ENCODE results near the gene PTPN1.

The PTPN1 gene

GRCh38 chr20:50477239-50477872 is 32.8 kb upstream of the PTPN1 start:
- in situ Hi-C loops (cut with MboI; ENCODE audit: low pct_unique_long_range_greater_than_20kb, low sequenced_read_pairs), result loop anchor here (10.0 kb wide), 1 partner anchor 97 kb away; no protein-coding TSS in a partner anchor
- DNase-seq, result no peak

- DNase-seq, result peak; percentile 86
- in situ Hi-C loops (cut with MboI; ENCODE audit: low pct_unique_long_range_greater_than_20kb, low sequenced_read_pairs), result loop anchor here (10.0 kb wide), 1 partner anchor 96 kb away; no protein-coding TSS in a partner anchor
These were observed 31.8 kb upstream of the PTPN1 start for GRCh38 chr20:50478162-50478990.

GRCh38 chr20:50481741-50482140 is 28.4 kb upstream of the PTPN1 start:
- DNase-seq, result no peak
- in situ Hi-C loops (cut with MboI; ENCODE audit: low pct_unique_long_range_greater_than_20kb, low sequenced_read_pairs), result no loop called here

- no peak for DNase-seq
- in situ Hi-C loops (cut with MboI; ENCODE audit: low pct_unique_long_range_greater_than_20kb, low sequenced_read_pairs), result no loop called here
These were observed 27.7 kb upstream of the PTPN1 start for GRCh38 chr20:50482396-50482981.

GRCh38 chr20:50484271-50484976 is 25.8 kb upstream of the PTPN1 start:
- peak; percentile 84 for DNase-seq

GRCh38 chr20:50487397-50487796 is 22.8 kb upstream of the PTPN1 start:
- in situ Hi-C loops (cut with MboI; ENCODE audit: low pct_unique_long_range_greater_than_20kb, low sequenced_read_pairs), result no loop called here
- no peak for DNase-seq

More at GRCh38 chr20:50484271-50484976, 25.8 kb upstream of the PTPN1 start:
- in situ Hi-C loops (cut with MboI; ENCODE audit: low pct_unique_long_range_greater_than_20kb, low sequenced_read_pairs), result no loop called here

GRCh38 chr20:50488236-50488806 is 21.9 kb upstream of the PTPN1 start:
- DNase-seq, result no peak
- in situ Hi-C loops (cut with MboI; ENCODE audit: low pct_unique_long_range_greater_than_20kb, low sequenced_read_pairs), result no loop called here

- no peak for DNase-seq
- in situ Hi-C loops (cut with MboI; ENCODE audit: low pct_unique_long_range_greater_than_20kb, low sequenced_read_pairs), result no loop called here
These were observed 19.0 kb upstream of the PTPN1 start for GRCh38 chr20:50491168-50491567.

- in situ Hi-C loops (cut with MboI; ENCODE audit: low pct_unique_long_range_greater_than_20kb, low sequenced_read_pairs), result no loop called here
- DNase-seq, result no peak
These were observed 18.1 kb upstream of the PTPN1 start for GRCh38 chr20:50491926-50492634.

GRCh38 chr20:50493881-50494253 is 16.3 kb upstream of the PTPN1 start:
- in situ Hi-C loops (cut with MboI; ENCODE audit: low pct_unique_long_range_greater_than_20kb, low sequenced_read_pairs), result no loop called here
- no peak for DNase-seq

- in situ Hi-C loops (cut with MboI; ENCODE audit: low pct_unique_long_range_greater_than_20kb, low sequenced_read_pairs), result no loop called here
- DNase-seq, result no peak
These were observed 15.8 kb upstream of the PTPN1 start for GRCh38 chr20:50494428-50494827.

GRCh38 chr20:50496773-50497385 is 13.3 kb upstream of the PTPN1 start:
- in situ Hi-C loops (cut with MboI; ENCODE audit: low pct_unique_long_range_greater_than_20kb, low sequenced_read_pairs), result no loop called here

GRCh38 chr20:50498071-50498776 is 12.0 kb upstream of the PTPN1 start:
- in situ Hi-C loops (cut with MboI; ENCODE audit: low pct_unique_long_range_greater_than_20kb, low sequenced_read_pairs), result no loop called here
- no peak for DNase-seq

More at GRCh38 chr20:50496773-50497385, 13.3 kb upstream of the PTPN1 start:
- no peak for DNase-seq

- no peak for DNase-seq
- in situ Hi-C loops (cut with MboI; ENCODE audit: low pct_unique_long_range_greater_than_20kb, low sequenced_read_pairs), result no loop called here
These were observed 10.2 kb upstream of the PTPN1 start for GRCh38 chr20:50499938-50500337.

- DNase-seq, result no peak
- in situ Hi-C loops (cut with MboI; ENCODE audit: low pct_unique_long_range_greater_than_20kb, low sequenced_read_pairs), result no loop called here
These were observed 8.0 kb upstream of the PTPN1 start for GRCh38 chr20:50501972-50502745.

GRCh38 chr20:50504231-50504823 is 5.9 kb upstream of the PTPN1 start:
- in situ Hi-C loops (cut with MboI; ENCODE audit: low pct_unique_long_range_greater_than_20kb, low sequenced_read_pairs), result no loop called here
- DNase-seq, result no peak

GRCh38 chr20:50506270-50506579 is 4.0 kb upstream of the PTPN1 start:
- no peak for DNase-seq
- in situ Hi-C loops (cut with MboI; ENCODE audit: low pct_unique_long_range_greater_than_20kb, low sequenced_read_pairs), result no loop called here

Data from KBM-7 (cell line).